ENCODE results near the gene CALML4.
"Not testable (repeated sequence)": the region's sequence is repeated elsewhere in the genome, so short reads cannot be mapped to it uniquely, and the experiment has no call there.

CALML4 gene

DNA sequence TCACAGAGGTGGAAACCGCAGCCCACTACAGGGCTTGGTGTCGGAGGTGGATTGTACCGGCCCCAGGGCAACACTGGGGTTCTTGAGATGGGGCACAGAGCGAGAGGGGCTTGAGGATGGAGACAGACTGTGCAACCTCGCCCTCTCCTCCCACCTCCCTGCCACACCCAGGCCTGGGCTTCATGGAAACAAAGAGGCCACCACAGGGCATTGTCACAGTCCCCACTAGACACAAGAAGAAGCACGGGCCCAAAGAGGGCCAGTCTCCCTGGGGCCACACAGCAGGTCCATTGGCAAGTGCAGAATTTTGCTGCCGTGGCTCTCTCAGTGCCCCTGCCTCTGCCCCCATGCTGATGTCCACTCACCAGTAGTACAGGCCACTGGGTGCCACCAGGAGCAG lies 4.1 kb upstream of the CALML4 start:
- no peak for DNase-seq (ENCODE audit: extremely low read depth in 1 of 2, low read depth in 1 of 2)

DNA sequence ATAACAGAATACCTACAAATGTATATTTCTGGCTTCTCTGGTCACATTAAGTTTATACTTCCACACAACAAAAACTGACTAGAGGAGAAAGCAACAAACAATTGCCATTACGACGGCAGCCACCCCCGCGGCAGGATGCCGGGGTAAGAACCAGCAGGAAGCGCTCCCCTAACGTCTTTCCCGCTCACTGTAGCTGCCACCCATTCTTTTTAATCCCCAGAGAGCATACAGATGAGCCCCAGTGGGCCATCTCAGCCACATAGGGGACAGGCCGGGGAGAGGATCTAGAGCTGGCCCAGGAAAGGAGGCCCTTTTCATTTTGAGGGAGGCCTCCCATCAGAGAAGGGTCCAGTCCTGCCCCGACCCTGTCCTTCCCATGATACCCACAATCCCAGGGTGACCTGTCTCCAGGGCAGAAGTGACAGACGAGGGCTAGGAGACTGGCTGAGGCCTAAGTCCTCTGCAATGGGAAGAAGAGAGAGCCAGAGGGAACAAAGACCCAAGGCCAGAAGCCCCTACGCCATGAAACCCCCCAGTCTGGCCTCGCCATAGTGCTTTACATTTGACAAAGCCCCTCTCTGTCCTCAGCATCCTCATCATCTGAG lies 3.6 kb upstream of the CALML4 start:
- DNase-seq (ENCODE audit: extremely low read depth in 1 of 2, low read depth in 1 of 2) = no peak

DNA sequence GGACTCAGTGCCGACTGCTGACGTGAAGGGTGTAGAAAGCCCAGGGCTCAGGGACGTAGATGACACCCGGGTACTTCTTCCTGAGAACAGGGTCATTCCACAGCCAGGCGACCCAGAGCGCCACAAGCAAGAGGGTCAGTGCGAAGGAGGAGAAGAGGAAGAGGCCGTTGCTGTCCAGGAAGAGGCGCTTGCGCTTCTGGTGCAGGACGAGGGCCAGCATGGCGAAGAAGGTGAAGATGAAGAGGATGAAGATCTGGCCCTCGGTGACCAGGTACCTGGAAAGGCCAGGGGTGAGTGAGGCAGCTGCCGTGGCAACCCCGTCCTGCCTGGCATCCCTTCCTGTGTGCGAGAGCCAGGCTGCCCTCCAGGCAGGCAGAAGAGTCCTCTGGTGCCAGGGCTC lies 3.0 kb upstream of the CALML4 start:
- DNase-seq (ENCODE audit: extremely low read depth in 1 of 2, low read depth in 1 of 2) = no peak

GRCh38 chr15:68207176-68207935 lies 2.2 kb upstream of the CALML4 start:
- no peak for DNase-seq (ENCODE audit: extremely low read depth in 1 of 2, low read depth in 1 of 2)

- DNase-seq (ENCODE audit: extremely low read depth in 1 of 2, low read depth in 1 of 2) = no peak
These were observed 1.6 kb upstream of the CALML4 start for GRCh38 chr15:68206711-68207151.

- DNase-seq (ENCODE audit: extremely low read depth in 1 of 2, low read depth in 1 of 2) = no peak
These were observed 915 bp upstream of the CALML4 start for GRCh38 chr15:68205954-68206539.

DNA sequence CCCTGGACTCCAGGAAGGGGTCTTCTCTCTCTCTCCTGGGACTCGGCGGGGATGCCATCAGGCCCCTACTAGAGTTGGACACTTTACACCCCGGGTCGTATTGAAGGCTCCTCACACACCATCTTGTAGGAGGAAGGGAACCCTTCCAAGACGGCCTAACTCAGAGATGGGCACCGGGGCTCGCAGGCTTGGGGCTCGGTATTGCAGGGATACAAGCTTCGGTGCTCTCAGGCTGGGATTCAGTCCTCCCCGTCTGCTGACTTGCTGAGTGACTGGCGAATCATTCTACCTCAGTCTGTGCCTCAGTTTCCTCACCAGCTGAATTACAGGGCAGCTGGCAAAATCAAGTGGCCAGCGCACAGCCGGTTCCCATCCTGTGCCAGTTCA lies 419 bp upstream of the CALML4 start:
- no peak for DNase-seq (ENCODE audit: extremely low read depth in 1 of 2, low read depth in 1 of 2)

DNA sequence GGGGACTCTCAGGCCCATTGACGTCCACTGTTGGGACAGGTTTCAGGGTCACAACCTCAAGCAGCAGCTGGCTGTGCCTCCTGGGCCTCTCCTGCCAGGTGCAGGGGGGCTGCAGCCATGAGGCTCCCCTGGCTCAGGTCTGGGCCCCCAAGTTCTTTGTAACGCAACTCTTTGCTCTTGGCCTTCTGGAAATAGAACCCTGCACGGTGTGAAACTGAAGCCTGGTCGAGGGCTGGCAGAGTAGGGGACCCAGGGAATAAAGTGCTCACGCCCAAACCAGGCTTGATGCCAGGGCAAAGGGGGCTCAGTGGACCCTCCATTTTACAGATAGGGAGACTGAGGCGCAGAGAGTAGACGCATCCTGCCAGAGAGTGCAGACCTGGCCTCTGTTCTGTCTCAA lies 771 bp downstream of the CALML4 start:
- no peak for DNase-seq (ENCODE audit: extremely low read depth in 1 of 2, low read depth in 1 of 2)

GRCh38 chr15:68203956-68204355 lies 1.2 kb downstream of the CALML4 start:
- no peak for DNase-seq (ENCODE audit: extremely low read depth in 1 of 2, low read depth in 1 of 2)

DNA sequence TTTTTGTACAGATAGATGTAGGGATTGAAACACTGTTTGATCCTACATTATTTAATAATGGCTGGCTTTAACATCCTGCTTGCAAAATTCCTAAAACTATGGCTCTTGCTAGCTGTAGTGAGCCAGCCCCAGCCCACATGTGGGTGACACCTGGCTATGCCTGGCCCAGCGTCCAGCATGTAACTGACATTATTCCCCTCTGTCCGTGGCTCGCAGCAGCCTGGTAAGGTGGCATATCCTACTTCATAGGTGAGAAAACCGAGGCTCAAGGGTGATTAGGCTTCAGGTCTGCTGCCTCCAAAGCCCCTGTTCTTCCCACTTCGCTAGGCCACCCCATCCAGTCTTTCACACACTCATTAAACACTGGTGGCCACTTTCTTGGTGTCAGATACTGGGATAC lies 1.6 kb downstream of the CALML4 start:
- no peak for DNase-seq (ENCODE audit: extremely low read depth in 1 of 2, low read depth in 1 of 2)

DNA sequence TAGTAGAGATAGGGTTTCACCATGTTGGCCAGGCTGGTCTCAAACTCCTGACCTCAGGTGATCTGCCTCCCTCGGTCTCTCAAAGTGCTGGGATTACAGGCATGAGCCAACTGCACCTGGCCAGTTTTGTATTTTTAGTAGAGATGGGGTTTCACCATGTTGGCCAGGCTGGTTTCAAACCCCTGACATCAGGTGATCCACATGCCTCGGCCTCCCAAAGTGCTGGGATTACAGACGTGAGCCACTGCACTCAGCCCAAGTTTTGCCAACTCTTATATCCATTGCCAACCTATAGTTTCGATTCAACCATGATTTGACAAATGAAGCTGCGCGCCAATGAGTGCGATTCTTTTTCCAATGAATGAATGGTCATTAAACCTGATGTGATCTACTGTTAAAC lies 2.1 kb downstream of the CALML4 start:
- DNase-seq (ENCODE audit: extremely low read depth in 1 of 2, low read depth in 1 of 2) = not testable (repeated sequence)

- no peak for DNase-seq (ENCODE audit: extremely low read depth in 1 of 2, low read depth in 1 of 2)
These were observed 3.3 kb downstream of the CALML4 start for GRCh38 chr15:68201879-68202261.

- no peak for DNase-seq (ENCODE audit: extremely low read depth in 1 of 2, low read depth in 1 of 2)
These were observed 3.8 kb downstream of the CALML4 start for GRCh38 chr15:68201153-68201878.

GRCh38 chr15:68200016-68200861 lies 4.9 kb downstream of the CALML4 start:
- no peak for DNase-seq (ENCODE audit: extremely low read depth in 1 of 2, low read depth in 1 of 2)

DNA sequence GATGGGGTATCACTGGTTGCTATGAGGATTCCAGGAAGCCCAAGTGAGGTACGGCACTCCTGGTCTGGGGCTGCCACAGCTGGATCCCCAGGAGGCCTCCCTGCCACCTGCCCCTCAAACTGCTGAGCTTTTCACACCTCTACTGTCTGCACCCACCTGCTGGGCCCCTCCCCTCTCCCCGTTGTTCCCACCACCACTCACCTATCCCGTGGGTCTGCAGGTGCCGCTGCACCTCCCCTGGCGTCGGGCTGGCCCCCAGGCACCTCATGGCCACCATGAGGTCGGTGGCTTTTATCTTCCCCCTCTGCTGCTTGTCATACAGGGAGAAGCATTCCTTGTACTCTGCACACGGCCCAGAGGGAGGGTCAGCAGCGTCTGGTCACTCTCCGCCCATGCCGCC lies 5.8 kb downstream of the CALML4 start:
- DNase-seq (ENCODE audit: extremely low read depth in 1 of 2, low read depth in 1 of 2) = no peak

DNA sequence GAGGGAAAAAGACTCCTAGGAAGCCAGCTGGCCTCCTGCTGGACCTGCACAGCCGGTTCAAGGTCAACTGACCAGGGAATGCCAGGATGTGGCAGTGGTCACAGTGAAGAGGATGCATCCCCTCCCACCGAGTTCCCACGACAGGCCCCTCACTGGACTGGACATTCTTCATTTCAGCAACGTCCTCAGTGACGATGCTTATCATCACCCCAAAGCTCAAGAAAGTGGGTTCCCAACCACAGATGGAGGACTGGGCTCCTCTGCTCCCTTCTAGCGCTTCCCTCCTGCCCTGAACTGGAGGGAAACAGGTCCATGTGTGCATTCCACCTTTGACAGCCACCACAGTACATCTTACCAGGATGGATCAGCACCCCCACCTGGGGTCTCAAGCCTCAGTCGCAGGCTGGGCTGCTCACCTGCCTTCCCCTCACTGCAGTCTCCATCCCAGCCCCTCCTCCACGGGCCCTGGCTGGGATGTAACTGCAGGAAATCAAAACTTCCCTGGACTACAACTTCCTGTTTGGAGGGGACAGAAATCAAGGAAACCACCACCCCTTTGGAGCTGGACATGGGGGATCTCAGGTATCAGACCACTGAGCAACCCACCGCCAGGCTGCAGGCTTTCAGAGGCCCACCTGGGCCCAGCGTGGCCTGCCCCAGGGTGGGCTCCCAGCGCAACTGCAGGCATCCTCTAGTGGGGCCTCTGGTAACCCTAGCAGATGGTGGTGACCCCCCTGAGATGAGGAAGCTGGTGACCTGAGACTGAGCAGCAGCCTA lies 7.3 kb downstream of the CALML4 start:
- DNase-seq (ENCODE audit: extremely low read depth in 1 of 2, low read depth in 1 of 2) = no peak

GRCh38 chr15:68197170-68197492 lies 8.0 kb downstream of the CALML4 start:
- DNase-seq (ENCODE audit: extremely low read depth in 1 of 2, low read depth in 1 of 2) = no peak

DNA sequence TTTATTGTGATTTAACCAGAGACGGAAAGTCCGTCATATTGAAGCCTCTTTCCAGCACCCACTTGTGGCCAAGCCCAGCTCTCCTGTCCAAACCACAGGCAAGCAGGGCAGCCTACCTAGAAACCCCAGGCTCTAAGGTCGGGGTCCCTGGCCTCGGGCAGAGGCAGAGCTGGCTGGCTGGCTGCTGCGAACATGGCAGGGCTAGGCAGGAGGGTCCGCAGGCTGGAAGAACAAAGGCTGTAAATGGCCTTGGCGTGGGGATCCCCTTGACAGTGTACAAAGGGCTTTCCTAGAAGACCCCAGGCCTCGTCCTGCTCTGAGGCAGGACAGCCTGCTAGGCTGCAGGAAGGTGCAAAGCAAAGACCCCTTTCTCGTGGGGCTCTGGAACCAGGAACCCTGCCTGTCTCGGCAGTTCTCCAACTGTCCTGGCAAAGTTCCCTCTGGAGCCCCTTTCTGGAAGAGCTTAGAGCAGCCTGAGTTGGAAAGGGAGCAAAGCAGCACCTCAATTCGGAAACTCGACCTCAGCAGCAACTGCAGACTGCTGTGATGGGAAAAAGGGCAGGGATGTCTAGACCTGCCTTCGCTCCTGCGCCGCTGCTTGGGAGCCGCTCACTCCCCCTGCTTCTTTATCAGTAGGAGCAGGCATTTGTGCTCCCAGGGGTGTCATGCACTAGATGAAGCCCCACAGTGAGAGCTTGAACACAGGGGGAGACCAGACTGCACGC lies 8.5 kb downstream of the CALML4 start:
- DNase-seq (ENCODE audit: extremely low read depth in 1 of 2, low read depth in 1 of 2) = no peak

DNA sequence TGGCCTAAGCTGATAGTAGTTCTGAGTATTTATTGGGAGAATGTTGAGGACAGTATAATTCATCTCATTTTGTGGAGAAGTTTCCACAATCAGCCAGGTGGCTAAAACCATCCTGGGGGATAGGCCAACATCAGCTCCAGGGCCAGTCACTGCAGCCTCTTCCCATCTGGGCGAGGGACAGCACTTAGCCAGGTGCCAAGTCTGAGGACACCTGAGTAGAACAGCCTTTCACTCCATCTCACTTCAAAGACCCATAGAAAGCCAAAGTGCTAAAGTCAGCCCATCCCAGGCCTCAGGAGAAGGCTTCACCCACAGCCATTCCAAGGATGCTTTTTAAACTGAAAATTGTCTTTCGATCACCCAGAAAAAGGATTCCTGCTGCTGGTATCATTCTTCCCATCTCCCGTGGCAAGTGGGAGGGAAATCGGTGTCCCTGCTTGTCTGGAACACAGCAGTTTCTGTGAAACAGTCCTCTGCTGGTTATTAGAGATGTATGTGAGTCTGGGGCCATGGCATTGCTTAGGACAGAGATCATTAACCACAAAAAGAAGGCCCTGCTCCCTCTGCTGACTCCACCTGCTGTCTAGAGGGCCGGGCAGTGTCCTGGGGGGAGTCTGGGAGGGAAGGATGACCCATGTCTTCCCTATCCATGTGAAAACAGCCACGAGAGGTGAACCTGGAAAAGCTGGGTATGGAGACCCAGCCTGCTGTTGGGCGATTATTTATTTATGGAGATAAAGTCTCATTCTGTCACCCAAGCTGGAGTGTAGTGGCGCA lies 9.6 kb downstream of the CALML4 start:
- DNase-seq (ENCODE audit: extremely low read depth in 1 of 2, low read depth in 1 of 2) = no peak

Data from activated CD8-positive, alpha-beta memory T cell treated with anti-CD3 and anti-CD28 coated beads for 1 hour (primary cell).